ENCODE results near the gene COQ8A.

COQ8A gene

DNA sequence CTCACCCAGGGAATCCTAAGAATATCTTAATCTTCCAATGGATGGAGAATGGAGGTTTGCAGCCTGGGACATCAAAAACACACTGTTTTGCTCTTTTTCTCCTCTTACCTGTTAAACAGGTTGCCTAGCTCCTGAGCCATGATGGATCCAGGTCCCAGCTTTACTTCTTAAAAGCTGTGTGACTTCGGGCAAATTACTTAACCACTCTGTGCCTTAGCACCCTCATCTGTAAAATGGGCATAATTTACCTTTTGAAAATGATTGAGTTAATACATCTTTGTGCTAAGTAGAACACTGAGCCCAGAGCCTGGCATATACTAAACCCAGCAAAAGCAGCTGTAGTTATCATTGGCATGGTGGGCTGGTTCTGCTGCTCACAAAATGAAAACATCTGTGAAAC is 10.2 kb downstream of the COQ8A start:
- TF ChIP-seq, protein P1, sequence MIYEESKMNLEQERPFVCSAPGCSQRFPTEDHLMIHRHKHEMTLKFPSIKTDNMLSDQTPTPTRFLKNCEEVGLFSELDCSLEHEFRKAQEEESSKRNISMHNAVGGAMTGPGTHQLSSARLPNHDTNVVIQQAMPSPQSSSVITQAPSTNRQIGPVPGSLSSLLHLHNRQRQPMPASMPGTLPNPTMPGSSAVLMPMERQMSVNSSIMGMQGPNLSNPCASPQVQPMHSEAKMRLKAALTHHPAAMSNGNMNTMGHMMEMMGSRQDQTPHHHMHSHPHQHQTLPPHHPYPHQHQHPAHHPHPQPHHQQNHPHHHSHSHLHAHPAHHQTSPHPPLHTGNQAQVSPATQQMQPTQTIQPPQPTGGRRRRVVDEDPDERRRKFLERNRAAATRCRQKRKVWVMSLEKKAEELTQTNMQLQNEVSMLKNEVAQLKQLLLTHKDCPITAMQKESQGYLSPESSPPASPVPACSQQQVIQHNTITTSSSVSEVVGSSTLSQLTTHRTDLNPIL (CRISPR knock-in tag; IDR thresholded peaks at IDR 0.05; ENCODE audit: low read depth), result no peak
- TF ChIP-seq ZFP3 (CRISPR knock-in tag; IDR thresholded peaks at IDR 0.05) (no peak), TOX (CRISPR knock-in tag; IDR thresholded peaks at IDR 0.05; ENCODE audit: borderline replicate concordance) (no peak), RARB (CRISPR knock-in tag; IDR thresholded peaks at IDR 0.05) (no peak), ZNF565 (CRISPR knock-in tag; conservative IDR thresholded peaks at IDR 0.05; ENCODE audit: low read depth) (no peak), PPARA (CRISPR knock-in tag; IDR thresholded peaks at IDR 0.05; ENCODE audit: borderline replicate concordance) (no peak), ISL1 (CRISPR knock-in tag; IDR thresholded peaks at IDR 0.05) (no peak), ESRRG (CRISPR knock-in tag; IDR thresholded peaks at IDR 0.05) (no peak), SNAI2 (CRISPR knock-in tag; IDR thresholded peaks at IDR 0.05) (no peak), ZFP30 (CRISPR knock-in tag; IDR thresholded peaks at IDR 0.05) (no peak), BACH2 (CRISPR knock-in tag; IDR thresholded peaks at IDR 0.05; ENCODE audit: borderline replicate concordance) (no peak), ZNF70 (CRISPR knock-in tag; IDR thresholded peaks at IDR 0.05) (no peak)
- TF ChIP-seq, protein P2, sequence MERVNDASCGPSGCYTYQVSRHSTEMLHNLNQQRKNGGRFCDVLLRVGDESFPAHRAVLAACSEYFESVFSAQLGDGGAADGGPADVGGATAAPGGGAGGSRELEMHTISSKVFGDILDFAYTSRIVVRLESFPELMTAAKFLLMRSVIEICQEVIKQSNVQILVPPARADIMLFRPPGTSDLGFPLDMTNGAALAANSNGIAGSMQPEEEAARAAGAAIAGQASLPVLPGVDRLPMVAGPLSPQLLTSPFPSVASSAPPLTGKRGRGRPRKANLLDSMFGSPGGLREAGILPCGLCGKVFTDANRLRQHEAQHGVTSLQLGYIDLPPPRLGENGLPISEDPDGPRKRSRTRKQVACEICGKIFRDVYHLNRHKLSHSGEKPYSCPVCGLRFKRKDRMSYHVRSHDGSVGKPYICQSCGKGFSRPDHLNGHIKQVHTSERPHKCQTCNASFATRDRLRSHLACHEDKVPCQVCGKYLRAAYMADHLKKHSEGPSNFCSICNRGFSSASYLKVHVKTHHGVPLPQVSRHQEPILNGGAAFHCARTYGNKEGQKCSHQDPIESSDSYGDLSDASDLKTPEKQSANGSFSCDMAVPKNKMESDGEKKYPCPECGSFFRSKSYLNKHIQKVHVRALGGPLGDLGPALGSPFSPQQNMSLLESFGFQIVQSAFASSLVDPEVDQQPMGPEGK (CRISPR knock-in tag; IDR thresholded peaks at IDR 0.05; ENCODE audit: borderline replicate concordance), result no peak
- ATAC-seq, result no peak

DNA sequence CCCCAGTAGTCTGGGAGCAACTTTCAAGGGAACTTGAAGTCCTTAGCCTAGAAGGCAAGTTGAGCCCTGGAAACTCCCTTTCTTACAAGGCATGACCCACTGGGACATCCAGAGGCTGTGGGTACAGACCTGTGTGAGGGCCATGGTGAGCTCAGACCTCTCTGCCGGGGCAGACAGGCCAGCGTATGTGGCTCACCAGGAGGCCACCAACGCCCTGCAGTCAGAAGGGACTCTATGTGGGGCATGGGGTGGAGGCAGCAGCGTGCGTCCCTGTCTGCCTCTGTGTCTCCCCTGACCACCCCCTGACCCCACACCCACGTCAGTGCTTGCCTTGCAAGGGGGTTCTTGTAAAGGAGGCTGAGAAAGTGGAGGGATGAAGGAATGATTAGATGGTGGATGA is 10.8 kb downstream of the COQ8A start:
- TF ChIP-seq, protein P2 (CRISPR knock-in tag; IDR thresholded peaks at IDR 0.05; ENCODE audit: borderline replicate concordance), result no peak
- no peak for TF ChIP-seq RARB (CRISPR knock-in tag; IDR thresholded peaks at IDR 0.05)
- no peak for TF ChIP-seq CSDC2 (CRISPR knock-in tag; IDR thresholded peaks at IDR 0.05)
- no peak for TF ChIP-seq ZNF70 (CRISPR knock-in tag; IDR thresholded peaks at IDR 0.05)
- no peak for TF ChIP-seq PPARA (CRISPR knock-in tag; IDR thresholded peaks at IDR 0.05; ENCODE audit: borderline replicate concordance)
- TF ChIP-seq, protein P3, sequence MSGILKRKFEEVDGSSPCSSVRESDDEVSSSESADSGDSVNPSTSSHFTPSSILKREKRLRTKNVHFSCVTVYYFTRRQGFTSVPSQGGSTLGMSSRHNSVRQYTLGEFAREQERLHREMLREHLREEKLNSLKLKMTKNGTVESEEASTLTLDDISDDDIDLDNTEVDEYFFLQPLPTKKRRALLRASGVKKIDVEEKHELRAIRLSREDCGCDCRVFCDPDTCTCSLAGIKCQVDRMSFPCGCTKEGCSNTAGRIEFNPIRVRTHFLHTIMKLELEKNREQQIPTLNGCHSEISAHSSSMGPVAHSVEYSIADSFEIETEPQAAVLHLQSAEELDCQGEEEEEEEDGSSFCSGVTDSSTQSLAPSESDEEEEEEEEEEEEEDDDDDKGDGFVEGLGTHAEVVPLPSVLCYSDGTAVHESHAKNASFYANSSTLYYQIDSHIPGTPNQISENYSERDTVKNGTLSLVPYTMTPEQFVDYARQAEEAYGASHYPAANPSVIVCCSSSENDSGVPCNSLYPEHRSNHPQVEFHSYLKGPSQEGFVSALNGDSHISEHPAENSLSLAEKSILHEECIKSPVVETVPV (CRISPR knock-in tag; IDR thresholded peaks at IDR 0.05), result no peak
- TF ChIP-seq SNAI2 (CRISPR knock-in tag; IDR thresholded peaks at IDR 0.05), result no peak
- TF ChIP-seq ESRRG (CRISPR knock-in tag; IDR thresholded peaks at IDR 0.05), result no peak
- TF ChIP-seq ZNF565 (CRISPR knock-in tag; conservative IDR thresholded peaks at IDR 0.05; ENCODE audit: low read depth), result no peak
- TF ChIP-seq OSR1 (CRISPR knock-in tag; IDR thresholded peaks at IDR 0.05), result no peak
- no peak for TF ChIP-seq BACH2 (CRISPR knock-in tag; IDR thresholded peaks at IDR 0.05; ENCODE audit: borderline replicate concordance)
- no peak for TF ChIP-seq TCF4 (CRISPR knock-in tag; IDR thresholded peaks at IDR 0.05; ENCODE audit: borderline replicate concordance)
- TF ChIP-seq ZC3H10 (CRISPR knock-in tag; IDR thresholded peaks at IDR 0.05), result no peak
- ATAC-seq, result no peak

DNA sequence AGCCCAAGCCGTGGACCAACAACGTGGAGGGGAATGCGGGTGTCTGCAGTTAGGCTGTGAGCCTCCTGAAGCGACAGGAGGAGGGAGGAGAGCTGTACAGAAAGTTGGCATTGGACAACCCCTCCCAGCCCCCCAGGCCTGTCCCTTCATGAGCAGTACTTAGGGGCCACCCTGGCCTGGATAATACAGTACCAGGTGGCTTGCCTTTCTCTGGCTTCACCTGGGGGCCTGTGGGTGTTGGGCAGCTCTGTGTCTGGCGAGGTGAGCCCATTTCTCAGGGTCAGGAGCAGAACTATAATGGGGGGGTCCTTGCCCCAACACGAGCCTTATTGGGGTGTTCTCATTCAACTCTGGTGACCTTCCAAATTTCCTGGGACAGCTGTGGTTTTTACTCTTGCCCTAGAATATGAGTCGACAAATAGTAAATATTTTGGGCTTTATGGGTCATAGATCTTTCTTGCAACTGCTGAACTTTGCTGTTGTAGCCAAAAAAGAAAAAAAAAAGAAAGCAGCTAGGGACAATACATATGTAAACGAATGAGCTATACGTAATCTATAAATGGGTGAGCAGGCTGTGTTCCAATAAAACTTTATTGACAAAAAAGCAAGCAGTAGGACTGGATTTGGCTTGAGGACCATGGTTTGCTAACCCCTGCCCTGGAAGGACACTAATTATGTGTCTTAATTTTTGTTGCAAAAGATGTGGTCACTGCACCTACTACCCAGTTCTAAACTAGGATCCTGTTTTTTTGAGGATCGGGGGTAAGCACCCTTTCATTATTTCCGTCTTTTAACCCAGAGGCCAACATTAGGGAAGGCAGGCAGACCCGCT is 11.4 kb downstream of the COQ8A start:
- ATAC-seq, result no peak

More for the DNA sequence above, 11.4 kb downstream of the COQ8A start:
- TF ChIP-seq ZNF70 (CRISPR knock-in tag; IDR thresholded peaks at IDR 0.05) (no peak), ISL1 (CRISPR knock-in tag; IDR thresholded peaks at IDR 0.05) (no peak)
- TF ChIP-seq, protein P4, sequence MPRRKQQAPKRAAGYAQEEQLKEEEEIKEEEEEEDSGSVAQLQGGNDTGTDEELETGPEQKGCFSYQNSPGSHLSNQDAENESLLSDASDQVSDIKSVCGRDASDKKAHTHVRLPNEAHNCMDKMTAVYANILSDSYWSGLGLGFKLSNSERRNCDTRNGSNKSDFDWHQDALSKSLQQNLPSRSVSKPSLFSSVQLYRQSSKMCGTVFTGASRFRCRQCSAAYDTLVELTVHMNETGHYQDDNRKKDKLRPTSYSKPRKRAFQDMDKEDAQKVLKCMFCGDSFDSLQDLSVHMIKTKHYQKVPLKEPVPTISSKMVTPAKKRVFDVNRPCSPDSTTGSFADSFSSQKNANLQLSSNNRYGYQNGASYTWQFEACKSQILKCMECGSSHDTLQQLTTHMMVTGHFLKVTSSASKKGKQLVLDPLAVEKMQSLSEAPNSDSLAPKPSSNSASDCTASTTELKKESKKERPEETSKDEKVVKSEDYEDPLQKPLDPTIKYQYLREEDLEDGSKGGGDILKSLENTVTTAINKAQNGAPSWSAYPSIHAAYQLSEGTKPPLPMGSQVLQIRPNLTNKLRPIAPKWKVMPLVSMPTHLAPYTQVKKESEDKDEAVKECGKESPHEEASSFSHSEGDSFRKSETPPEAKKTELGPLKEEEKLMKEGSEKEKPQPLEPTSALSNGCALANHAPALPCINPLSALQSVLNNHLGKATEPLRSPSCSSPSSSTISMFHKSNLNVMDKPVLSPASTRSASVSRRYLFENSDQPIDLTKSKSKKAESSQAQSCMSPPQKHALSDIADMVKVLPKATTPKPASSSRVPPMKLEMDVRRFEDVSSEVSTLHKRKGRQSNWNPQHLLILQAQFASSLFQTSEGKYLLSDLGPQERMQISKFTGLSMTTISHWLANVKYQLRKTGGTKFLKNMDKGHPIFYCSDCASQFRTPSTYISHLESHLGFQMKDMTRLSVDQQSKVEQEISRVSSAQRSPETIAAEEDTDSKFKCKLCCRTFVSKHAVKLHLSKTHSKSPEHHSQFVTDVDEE (CRISPR knock-in tag; IDR thresholded peaks at IDR 0.05), result no peak
- TF ChIP-seq, protein P5, sequence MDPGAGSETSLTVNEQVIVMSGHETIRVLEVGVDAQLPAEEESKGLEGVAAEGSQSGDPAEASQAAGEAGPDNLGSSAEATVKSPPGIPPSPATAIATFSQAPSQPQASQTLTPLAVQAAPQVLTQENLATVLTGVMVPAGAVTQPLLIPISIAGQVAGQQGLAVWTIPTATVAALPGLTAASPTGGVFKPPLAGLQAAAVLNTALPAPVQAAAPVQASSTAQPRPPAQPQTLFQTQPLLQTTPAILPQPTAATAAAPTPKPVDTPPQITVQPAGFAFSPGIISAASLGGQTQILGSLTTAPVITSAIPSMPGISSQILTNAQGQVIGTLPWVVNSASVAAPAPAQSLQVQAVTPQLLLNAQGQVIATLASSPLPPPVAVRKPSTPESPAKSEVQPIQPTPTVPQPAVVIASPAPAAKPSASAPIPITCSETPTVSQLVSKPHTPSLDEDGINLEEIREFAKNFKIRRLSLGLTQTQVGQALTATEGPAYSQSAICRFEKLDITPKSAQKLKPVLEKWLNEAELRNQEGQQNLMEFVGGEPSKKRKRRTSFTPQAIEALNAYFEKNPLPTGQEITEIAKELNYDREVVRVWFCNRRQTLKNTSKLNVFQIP (CRISPR knock-in tag; IDR thresholded peaks at IDR 0.05; ENCODE audit: borderline replicate concordance, low read depth), result no peak

All from SK-N-SH treated with all-trans-retinoic acid at 6 μM for 48 hours (cell line).